HL-60 (cell line): Measurements from ENCODE around the gene TAF11L13.

ENCODE experiments used
- DNase-seq, 2 experiments: peaks; one replicate each; pipeline ENCODE4 v3.0.0-alpha.2; 2010 to 2020; ENCODE audit warnings: low read depth in 1 of 2, low spot score in 1 of 2
- H3K27ac ChIP-seq: fragments of 250-450 bp; sonication (Bioruptor Pico); replicated peaks from 2 replicates; pipeline ENCODE4 v1.5.1; 2020; ENCODE audit warnings: mild to moderate bottlenecking, moderate library complexity
- H3K27me3 ChIP-seq: fragments of 250-450 bp; sonication (Bioruptor Pico); 2 replicates; pipeline ENCODE4 v1.5.1; 2021; ENCODE audit warnings: mild to moderate bottlenecking, moderate library complexity; ENCODE audit not compliant: insufficient read depth, poor library complexity, severe bottlenecking
- H3K4me3 ChIP-seq: replicated peaks from 2 replicates; pipeline ENCODE4 v1.5.1; 2011; ENCODE audit warnings: mild to moderate bottlenecking, control low read depth, low read length; ENCODE audit not compliant: insufficient read depth
- CTCF ChIP-seq: IDR thresholded peaks from one replicate; pipeline ENCODE4 v1.5.1; 2011; ENCODE audit warnings: low read length, control low read depth, inconsistent platforms; ENCODE audit not compliant: insufficient read depth
- GABPA ChIP-seq: IDR thresholded peaks from 2 replicates; pipeline ENCODE4 v1.6.1; 2012; ENCODE audit warnings: low read depth
- POLR2AphosphoS5 ChIP-seq: IDR thresholded peaks from 2 replicates; pipeline ENCODE4 v1.6.1; 2012; ENCODE audit warnings: low read depth
- REST ChIP-seq: IDR thresholded peaks from 2 replicates; pipeline ENCODE4 v1.6.1; 2012; ENCODE audit warnings: low read depth; ENCODE audit not compliant: insufficient replicate concordance
- SPI1 ChIP-seq: IDR thresholded peaks from 2 replicates; pipeline ENCODE4 v1.6.1; 2012; ENCODE audit warnings: low read depth, mild to moderate bottlenecking, borderline replicate concordance

The TAF11L13 gene

GRCh38 chr5:17614872-17615605 is 16.8 kb upstream of the TAF11L13 start:
- no peak overlapping the region for H3K4me3 ChIP-seq
- no peak for TF ChIP-seq CTCF
- no peak overlapping the region for H3K27ac ChIP-seq
- DNase-seq: no peak
- no peaks in the 10 kb centered on the region for H3K27me3 ChIP-seq

GRCh38 chr5:17619354-17619753 is 12.5 kb upstream of the TAF11L13 start:
- H3K4me3 ChIP-seq: no peak overlapping the region
- no peak overlapping the region for H3K27ac ChIP-seq
- no peak for TF ChIP-seq REST
- no peak for DNase-seq
- H3K27me3 ChIP-seq: no peaks in the 10 kb centered on the region

- DNase-seq: no peak
These were observed 11.3 kb upstream of the TAF11L13 start for GRCh38 chr5:17620627-17621026.

GRCh38 chr5:17625686-17626085 is 6.2 kb upstream of the TAF11L13 start:
- Histone ChIP-seq H3K27ac (no peak overlapping the region), H3K4me3 (no peak overlapping the region), H3K27me3 (no peaks in the 10 kb centered on the region)
- DNase-seq: no peak
- TF ChIP-seq SPI1: no peak
- no peak for TF ChIP-seq POLR2AphosphoS5
- no peak for TF ChIP-seq GABPA
- no peak for TF ChIP-seq REST
- no peak for TF ChIP-seq CTCF

More at GRCh38 chr5:17620627-17621026, 11.3 kb upstream of the TAF11L13 start:
- TF ChIP-seq REST (no peak), POLR2AphosphoS5 (no peak), GABPA (no peak)
- Histone ChIP-seq H3K27me3 (no peaks in the 10 kb centered on the region), H3K4me3 (no peak overlapping the region), H3K27ac (no peak overlapping the region)
